H1 (cell line): ENCODE results near the gene RRP1. TPM values are rescaled to one million over a fixed set of nuclear protein-coding genes. Genes with fewer than 3 reads are reported as not detected.

Source experiments
- EGR1 ChIP-seq: IDR thresholded peaks from 2 replicates; pipeline ENCODE4 v1.6.1; 2011; ENCODE audit warnings: low read depth, low read length, borderline replicate concordance
- KDM4A ChIP-seq: IDR thresholded peaks from one replicate; pipeline ENCODE4 v1.7.1; 2012; ENCODE audit warnings: low read depth, mild to moderate bottlenecking, moderate library complexity, low read length, inconsistent platforms; ENCODE audit not compliant: severe bottlenecking
- polyA plus RNA-seq, 7 experiments: library from polyadenylated mRNA; depleted of rRNA in 3 of 7; stranded (reverse) in 5 of 7; unstranded in 2 of 7; fragments of >200 nt in 5 of 7; fragments of 200-250 nt in 2 of 7; gene quantifications; 1 replicate in 5 of 7; 2 replicates in 1 of 7; 4 replicates in 1 of 7; pipeline versions ENCODE4 v1.2.1 to v1.2.3, GENCODE V29; 2011 to 2013; ENCODE audit warnings: missing spikeins in 2 of 7, mixed read lengths in 2 of 7
- total RNA-seq: library from RNA; stranded (reverse); fragmentation: NEBNext Ultra II Directional; extraction: Animal tissue kit (Norgen Biotek cat#: 25700); gene quantifications from 2 replicates; pipeline ENCODE4 v1.2.1, GENCODE V29; 2021

RRP1 gene
- total and polyA plus RNA-seq, 2 of the 8 experiments (the other 6 are each of a cell fraction or from before 2014, with no cell fraction given): 11.6 to 55.2 TPM

DNA sequence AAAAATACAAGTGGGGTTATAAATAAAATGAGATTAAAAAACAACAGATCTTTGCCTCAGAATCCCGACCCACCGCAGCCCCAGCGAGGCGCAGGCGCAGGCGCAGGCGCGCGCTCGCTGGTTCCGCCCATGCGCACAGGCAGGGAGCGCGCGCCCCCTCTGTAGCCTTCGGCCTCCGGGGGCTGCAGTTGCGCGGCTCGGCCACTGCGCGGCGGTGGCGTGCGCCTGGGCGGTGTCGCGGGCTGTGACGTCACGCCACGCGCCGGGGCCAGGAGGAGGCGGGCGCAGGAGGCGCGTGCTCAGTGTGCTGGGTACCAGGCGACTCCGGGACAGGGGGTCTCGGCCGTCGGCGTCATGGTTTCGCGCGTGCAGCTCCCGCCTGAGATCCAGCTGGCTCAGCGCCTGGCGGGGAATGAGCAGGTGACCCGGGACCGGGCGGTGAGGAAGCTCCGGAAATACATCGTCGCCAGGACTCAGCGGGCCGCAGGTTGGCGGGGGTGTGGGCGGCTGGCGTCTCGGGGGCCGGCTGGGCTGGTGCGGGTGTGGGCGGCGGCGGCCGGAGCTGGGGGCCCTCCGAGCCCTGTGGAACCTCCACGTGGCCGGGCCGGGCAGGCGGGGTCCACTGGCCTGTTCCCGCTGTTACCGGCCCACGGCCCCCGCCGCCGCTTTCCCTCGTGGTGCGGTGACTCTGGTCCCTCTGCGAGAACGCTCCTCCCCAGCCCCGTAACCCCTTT lies at the start of gene RRP1 (continued):
- TF ChIP-seq KDM4A: peak; percentile 100
- peak; percentile 15; the same call in 1 of the 2 replicates for TF ChIP-seq EGR1
- TF ChIP-seq, all 59 proteins: peak for 27
